DND-41 (cell line): ENCODE measurements around the gene ETFA.

ENCODE experiments used
- ATAC-seq: fragments of 200-7000 bp; cut with Tn5 transposase; 3 replicates; pipeline ENCODE4 v1.9.1; 2021; ENCODE audit warnings: low read depth; ENCODE audit not compliant: insufficient read depth
- DNase-seq: peaks from one replicate; pipeline ENCODE4 v3.0.0-alpha.2; 2020
- H2AFZ ChIP-seq: 2 replicates; pipeline ENCODE4 v1.6.0; 2012; ENCODE audit warnings: low read depth, low read length
- H3K27ac ChIP-seq: 2 replicates; pipeline ENCODE4 v1.5.1; 2012; ENCODE audit warnings: low read length, inconsistent platforms
- H3K27me3 ChIP-seq: fragments of 200-600 bp; sonication (generic); 2 replicates; pipeline ENCODE4 v1.6.0; 2012; ENCODE audit warnings: low read length, mild to moderate bottlenecking, inconsistent platforms; ENCODE audit not compliant: insufficient read depth, poor library complexity
- H3K36me3 ChIP-seq: 2 replicates; pipeline ENCODE4 v1.5.1; 2012; ENCODE audit warnings: low read length, inconsistent platforms; ENCODE audit not compliant: insufficient read depth
- H3K4me1 ChIP-seq: 2 replicates; pipeline ENCODE4 v1.5.1; 2012; ENCODE audit warnings: mild to moderate bottlenecking, low read length; ENCODE audit not compliant: insufficient read depth
- H3K4me2 ChIP-seq: 2 replicates; pipeline ENCODE4 v1.6.0; 2012; ENCODE audit warnings: mild to moderate bottlenecking, moderate library complexity, low read length, inconsistent platforms; ENCODE audit not compliant: insufficient read depth
- H3K4me3 ChIP-seq, 2 experiments: fragments of 200-600 bp in 1 of 2; shearing (Covaris generic) in 1 of 2; 2 replicates each; pipeline ENCODE4 v1.5.1; 2012 to 2016; ENCODE audit warnings: inconsistent platforms in 2 of 2, low read length in 2 of 2, mild to moderate bottlenecking in 2 of 2, low read depth in 1 of 2, moderate library complexity in 1 of 2
- H3K79me2 ChIP-seq: 2 replicates; pipeline ENCODE4 v1.6.0; 2012; ENCODE audit warnings: low read length, inconsistent platforms; ENCODE audit not compliant: insufficient read depth
- H3K9ac ChIP-seq: 2 replicates; pipeline ENCODE4 v1.6.0; 2012; ENCODE audit warnings: low read depth, mild to moderate bottlenecking, inconsistent platforms, low read length, moderate library complexity
- H3K9me3 ChIP-seq: 2 replicates; pipeline ENCODE4 v1.5.1; 2012; ENCODE audit warnings: low read length, moderate library complexity, mild to moderate bottlenecking, inconsistent platforms; ENCODE audit not compliant: insufficient read depth, severe bottlenecking
- H4K20me1 ChIP-seq: 2 replicates; pipeline ENCODE4 v1.6.0; 2012; ENCODE audit warnings: low read length; ENCODE audit not compliant: insufficient read depth
- EZH2 ChIP-seq: IDR thresholded peaks from 3 replicates; pipeline ENCODE4 v1.6.1; 2012; ENCODE audit warnings: borderline replicate concordance, low read depth, mild to moderate bottlenecking, moderate library complexity, low read length, inconsistent platforms; ENCODE audit not compliant: severe bottlenecking
- TF ChIP-seq, protein P1 (sequence below): IDR thresholded peaks from 2 replicates; pipeline ENCODE4 v1.5.1; 2012; ENCODE audit warnings: borderline replicate concordance, low read length, moderate library complexity, mild to moderate bottlenecking; ENCODE audit not compliant: poor library complexity, severe bottlenecking; ENCODE audit errors: extremely low read depth

The ETFA gene

GRCh38 chr15:76217882-76218217 is 93.4 kb downstream of the ETFA start:
- ATAC-seq (no peak), DNase-seq (no peak)
- Histone ChIP-seq H3K9me3 (no peaks in the 10 kb centered on the region), H3K36me3 (peaks cover 51% of the 10 kb centered on the region), H3K4me2 (no peak overlapping the region), H3K9ac (no peak overlapping the region), H4K20me1 (0 out of 2 replicates have a peak, but pooled peaks cover 3% of the 10 kb centered on the region), H2AFZ (no peak overlapping the region), H3K27me3 (no peaks in the 10 kb centered on the region), H3K27ac (no peak overlapping the region), H3K4me1 (no peaks in the 10 kb centered on the region), H3K4me3 (no peak overlapping the region), H3K79me2 (no peaks in the 10 kb centered on the region)
- TF ChIP-seq, protein P1, sequence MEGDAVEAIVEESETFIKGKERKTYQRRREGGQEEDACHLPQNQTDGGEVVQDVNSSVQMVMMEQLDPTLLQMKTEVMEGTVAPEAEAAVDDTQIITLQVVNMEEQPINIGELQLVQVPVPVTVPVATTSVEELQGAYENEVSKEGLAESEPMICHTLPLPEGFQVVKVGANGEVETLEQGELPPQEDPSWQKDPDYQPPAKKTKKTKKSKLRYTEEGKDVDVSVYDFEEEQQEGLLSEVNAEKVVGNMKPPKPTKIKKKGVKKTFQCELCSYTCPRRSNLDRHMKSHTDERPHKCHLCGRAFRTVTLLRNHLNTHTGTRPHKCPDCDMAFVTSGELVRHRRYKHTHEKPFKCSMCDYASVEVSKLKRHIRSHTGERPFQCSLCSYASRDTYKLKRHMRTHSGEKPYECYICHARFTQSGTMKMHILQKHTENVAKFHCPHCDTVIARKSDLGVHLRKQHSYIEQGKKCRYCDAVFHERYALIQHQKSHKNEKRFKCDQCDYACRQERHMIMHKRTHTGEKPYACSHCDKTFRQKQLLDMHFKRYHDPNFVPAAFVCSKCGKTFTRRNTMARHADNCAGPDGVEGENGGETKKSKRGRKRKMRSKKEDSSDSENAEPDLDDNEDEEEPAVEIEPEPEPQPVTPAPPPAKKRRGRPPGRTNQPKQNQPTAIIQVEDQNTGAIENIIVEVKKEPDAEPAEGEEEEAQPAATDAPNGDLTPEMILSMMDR, result no peak
- no peak for TF ChIP-seq EZH2

- Histone ChIP-seq H3K79me2 (no peaks in the 10 kb centered on the region), H4K20me1 (0 out of 2 replicates have a peak, but pooled peaks cover 3% of the 10 kb centered on the region), H3K36me3 (peaks cover 53% of the 10 kb centered on the region), H3K27me3 (no peaks in the 10 kb centered on the region), H3K4me3 (no peak overlapping the region), H3K9ac (no peak overlapping the region), H3K4me1 (no peaks in the 10 kb centered on the region), H3K9me3 (no peaks in the 10 kb centered on the region), H3K4me2 (no peak overlapping the region), H3K27ac (no peak overlapping the region), H2AFZ (no peak overlapping the region)
- TF ChIP-seq EZH2, result no peak
- TF ChIP-seq, protein P1, result no peak
- no peak for ATAC-seq
- no peak for DNase-seq
Measured at GRCh38 chr15:76217029-76217881, 94.0 kb downstream of the ETFA start.

- no peaks in the 10 kb centered on the region for H3K9me3 ChIP-seq
- no peaks in the 10 kb centered on the region for H3K4me1 ChIP-seq
- H3K36me3 ChIP-seq, result peaks cover 69% of the 10 kb centered on the region
- no peak for ATAC-seq
- no peak overlapping the region for H3K4me2 ChIP-seq
- TF ChIP-seq, protein P1, result no peak
- TF ChIP-seq EZH2, result no peak
- H3K9ac ChIP-seq, result no peak overlapping the region
- no peak overlapping the region for H3K27ac ChIP-seq
- 0 out of 2 replicates have a peak, but pooled peaks cover 3% of the 10 kb centered on the region for H4K20me1 ChIP-seq
- H3K4me3 ChIP-seq, result no peak overlapping the region
- no peaks in the 10 kb centered on the region for H3K27me3 ChIP-seq
- no peaks in the 10 kb centered on the region for H3K79me2 ChIP-seq
- DNase-seq, result no peak
- no peak overlapping the region for H2AFZ ChIP-seq
Measured at GRCh38 chr15:76215634-76216033, 95.6 kb downstream of the ETFA start.
